Osteocyte (in vitro differentiated cells): ENCODE results near the gene FGF1. TPM values are rescaled to one million over a fixed set of nuclear protein-coding genes. Genes with fewer than 3 reads are reported as not detected.

Experiments used
- DNase-seq: peaks from one replicate; pipeline ENCODE4 v3.0.0; 2021; ENCODE audit warnings: mixed read lengths; ENCODE audit not compliant: unreplicated experiment; ENCODE audit errors: extremely low spot score
- H3K27ac Mint-ChIP-seq: one replicate; pipeline ENCODE4 v1.8.0; 2021; ENCODE audit warnings: mild to moderate bottlenecking, mixed read lengths; ENCODE audit not compliant: unreplicated experiment
- H3K27me3 Mint-ChIP-seq: one replicate; pipeline ENCODE4 v1.8.0; 2021; ENCODE audit warnings: mixed read lengths; ENCODE audit not compliant: unreplicated experiment
- H3K36me3 Mint-ChIP-seq: one replicate; pipeline ENCODE4 v1.8.0; 2021; ENCODE audit warnings: mixed read lengths; ENCODE audit not compliant: unreplicated experiment
- H3K4me1 Mint-ChIP-seq: one replicate; pipeline ENCODE4 v1.8.0; 2021; ENCODE audit warnings: mixed read lengths; ENCODE audit not compliant: unreplicated experiment
- H3K4me3 Mint-ChIP-seq: one replicate; pipeline ENCODE4 v1.8.0; 2021; ENCODE audit warnings: mild to moderate bottlenecking, moderate library complexity, mixed read lengths; ENCODE audit not compliant: unreplicated experiment
- H3K9me3 Mint-ChIP-seq: one replicate; pipeline ENCODE4 v1.8.0; 2021; ENCODE audit warnings: mixed read lengths; ENCODE audit not compliant: unreplicated experiment
- CTCF ChIP-seq: fragments of 200-600 bp; sonication (generic); IDR thresholded peaks from 2 replicates; pipeline ENCODE4 v1.5.0; 2021; ENCODE audit warnings: antibody characterized with exemption, mild to moderate bottlenecking, moderate library complexity
- long read RNA-seq: library from polyadenylated mRNA; unstranded; transcript quantifications from one replicate; pipeline ENCODE4 v2.0.0, GENCODE V29; 2021
- total RNA-seq: library from RNA; stranded (reverse); gene quantifications from 2 replicates; pipeline ENCODE4 v1.2.1, GENCODE V29; 2021

FGF1 gene
- total RNA-seq: 0.73 and 1.5 TPM in 2 replicates
- long read RNA-seq, partial matches to known transcripts: 0 of 3 reads
- long read RNA-seq, other reads (novel, unspliced or antisense): 0 of 3 reads

- DNase-seq: peak; percentile 90
- H3K27me3 Mint-ChIP-seq: peaks cover 10% of the 10 kb centered on the region
- no peak within 1 kb of the TSS for H3K4me3 Mint-ChIP-seq
These were observed at the start of gene FGF1 for GRCh38 chr5:142685418-142686209. Gene FGF1 (minus strand): TSS chr5:142686090. CDS start chr5:142614127, 71,963 bp downstream.

GRCh38 chr5:142727735-142728047, 41.8 kb upstream of the FGF1 start:
- H3K36me3 Mint-ChIP-seq: no peaks in the 10 kb centered on the region
- H3K4me3 Mint-ChIP-seq: no peak overlapping the region
- no peak for DNase-seq
- no peak for TF ChIP-seq CTCF
- H3K4me1 Mint-ChIP-seq: peaks cover 39% of the 10 kb centered on the region
- peak overlapping the region; percentile 97 for H3K27ac Mint-ChIP-seq
- H3K9me3 Mint-ChIP-seq: no peaks in the 10 kb centered on the region
- no peaks in the 10 kb centered on the region for H3K27me3 Mint-ChIP-seq

More at GRCh38 chr5:142685418-142686209, at the start of gene FGF1:
- no peaks in the 10 kb centered on the region for H3K9me3 Mint-ChIP-seq
- H3K27ac Mint-ChIP-seq: peak within 1 kb of the TSS; percentile 87
- no peaks in the 10 kb centered on the region for H3K36me3 Mint-ChIP-seq
- TF ChIP-seq CTCF: no peak
- H3K4me1 Mint-ChIP-seq: peaks cover 36% of the 10 kb centered on the region

- H3K27ac Mint-ChIP-seq: peak overlapping the region; percentile 97
- peaks cover 42% of the 10 kb centered on the region for H3K4me1 Mint-ChIP-seq
- no peaks in the 10 kb centered on the region for H3K9me3 Mint-ChIP-seq
- DNase-seq: no peak
- no peaks in the 10 kb centered on the region for H3K27me3 Mint-ChIP-seq
- no peaks in the 10 kb centered on the region for H3K36me3 Mint-ChIP-seq
- H3K4me3 Mint-ChIP-seq: no peak overlapping the region
- TF ChIP-seq CTCF: no peak
These were observed 40.4 kb upstream of the FGF1 start for GRCh38 chr5:142726188-142726731.

GRCh38 chr5:142725231-142726187, 39.6 kb upstream of the FGF1 start:
- no peak for TF ChIP-seq CTCF
- Mint-ChIP-seq H3K4me3 (no peak overlapping the region), H3K9me3 (no peaks in the 10 kb centered on the region), H3K36me3 (no peaks in the 10 kb centered on the region), H3K27ac (peak overlapping the region; percentile 97), H3K4me1 (peaks cover 42% of the 10 kb centered on the region), H3K27me3 (no peaks in the 10 kb centered on the region)
- no peak for DNase-seq
